SJCRH30 (cell line): Measurements from ENCODE around the gene DTNA. TPM values are rescaled to one million over a fixed set of nuclear protein-coding genes. Genes with fewer than 3 reads are reported as not detected.

Experiments
- DNase-seq, 2 experiments: peaks; one replicate each; pipeline ENCODE4 v3.0.0-alpha.2; 2015 to 2020
- H3K27ac ChIP-seq: fragments of 250-450 bp; sonication (Bioruptor Pico); 2 replicates; pipeline ENCODE4 v1.5.1; 2020; ENCODE audit warnings: mild to moderate bottlenecking, moderate library complexity
- H3K27me3 ChIP-seq: fragments of 250-450 bp; sonication (Bioruptor Pico); 2 replicates; pipeline ENCODE4 v1.5.1; 2020; ENCODE audit warnings: mild to moderate bottlenecking, moderate library complexity
- H3K36me3 ChIP-seq: fragments of 250-450 bp; sonication (Bioruptor Pico); 2 replicates; pipeline ENCODE4 v1.5.1; 2020; ENCODE audit warnings: mild to moderate bottlenecking, moderate library complexity
- H3K4me1 ChIP-seq: fragments of 250-450 bp; sonication (Bioruptor Pico); 2 replicates; pipeline ENCODE4 v1.5.1; 2020; ENCODE audit warnings: mild to moderate bottlenecking, moderate library complexity
- H3K4me3 ChIP-seq: fragments of 250-450 bp; sonication (Bioruptor Pico); 2 replicates; pipeline ENCODE4 v1.5.1; 2020; ENCODE audit warnings: mild to moderate bottlenecking, moderate library complexity
- H3K9me3 ChIP-seq: fragments of 250-450 bp; sonication (Bioruptor Pico); replicated peaks from 2 replicates; pipeline ENCODE4 v1.5.1; 2020; ENCODE audit warnings: mild to moderate bottlenecking, moderate library complexity
- total RNA-seq: library from RNA; depleted of rRNA; stranded (reverse); fragments of >200 nt; shearing (Covaris generic); gene quantifications from 2 replicates; pipeline ENCODE4 v1.2.3, GENCODE V29; 2014

DTNA gene
- total RNA-seq, 1 experiment from 2014 or later = 11.9 TPM

DNA sequence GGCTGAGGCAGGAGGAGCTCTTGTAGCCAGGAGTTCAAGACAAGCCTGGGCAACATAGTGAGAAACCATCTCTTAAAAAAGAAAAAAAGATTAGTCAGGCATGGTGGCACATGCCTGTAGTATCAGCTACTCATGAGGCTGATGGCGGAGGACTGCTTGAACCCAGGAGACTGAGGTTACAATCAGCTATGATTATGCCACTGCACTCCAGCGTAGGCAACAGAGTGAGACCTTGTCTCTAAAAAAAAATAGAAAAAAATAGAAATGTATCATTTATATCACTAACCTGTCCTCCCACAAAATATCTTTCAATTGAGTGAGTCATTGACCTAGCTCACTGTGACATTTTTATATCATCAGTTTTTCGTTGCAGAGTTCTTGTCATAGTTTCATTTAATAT is 152.5 kb downstream of the DTNA start:
- no peaks in the 10 kb centered on the region for H3K9me3 ChIP-seq
- no peaks in the 10 kb centered on the region for H3K36me3 ChIP-seq
- H3K27ac ChIP-seq = no peak overlapping the region
- no peak overlapping the region for H3K4me3 ChIP-seq
- no peak for DNase-seq
- no peaks in the 10 kb centered on the region for H3K27me3 ChIP-seq
- no peaks in the 10 kb centered on the region; the same call in 1 of the 2 replicates for H3K4me1 ChIP-seq

DNA sequence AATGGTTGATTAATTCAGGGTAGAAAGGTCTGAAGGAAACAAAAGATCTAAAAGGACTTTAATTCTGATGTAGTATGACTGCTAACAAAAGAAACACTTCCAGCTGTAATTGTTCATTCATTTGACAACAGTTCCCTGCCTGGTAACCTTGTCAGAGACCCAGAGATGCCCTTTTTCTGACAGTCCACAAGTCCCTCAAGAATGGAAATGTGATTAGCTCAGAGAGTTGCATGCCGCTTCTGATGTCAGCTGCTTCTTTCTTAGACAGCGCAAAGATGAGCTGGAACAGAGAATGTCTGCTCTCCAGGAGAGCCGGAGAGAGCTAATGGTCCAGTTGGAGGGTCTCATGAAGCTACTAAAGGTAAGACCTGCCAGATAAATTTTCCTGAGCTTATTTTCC is 153.6 kb downstream of the DTNA start:
- Histone ChIP-seq H3K27me3 (no peaks in the 10 kb centered on the region), H3K4me1 (no peaks in the 10 kb centered on the region; the same call in 1 of the 2 replicates), H3K36me3 (no peaks in the 10 kb centered on the region), H3K9me3 (no peaks in the 10 kb centered on the region), H3K27ac (no peak overlapping the region), H3K4me3 (no peak overlapping the region)
- DNase-seq = no peak

DNA sequence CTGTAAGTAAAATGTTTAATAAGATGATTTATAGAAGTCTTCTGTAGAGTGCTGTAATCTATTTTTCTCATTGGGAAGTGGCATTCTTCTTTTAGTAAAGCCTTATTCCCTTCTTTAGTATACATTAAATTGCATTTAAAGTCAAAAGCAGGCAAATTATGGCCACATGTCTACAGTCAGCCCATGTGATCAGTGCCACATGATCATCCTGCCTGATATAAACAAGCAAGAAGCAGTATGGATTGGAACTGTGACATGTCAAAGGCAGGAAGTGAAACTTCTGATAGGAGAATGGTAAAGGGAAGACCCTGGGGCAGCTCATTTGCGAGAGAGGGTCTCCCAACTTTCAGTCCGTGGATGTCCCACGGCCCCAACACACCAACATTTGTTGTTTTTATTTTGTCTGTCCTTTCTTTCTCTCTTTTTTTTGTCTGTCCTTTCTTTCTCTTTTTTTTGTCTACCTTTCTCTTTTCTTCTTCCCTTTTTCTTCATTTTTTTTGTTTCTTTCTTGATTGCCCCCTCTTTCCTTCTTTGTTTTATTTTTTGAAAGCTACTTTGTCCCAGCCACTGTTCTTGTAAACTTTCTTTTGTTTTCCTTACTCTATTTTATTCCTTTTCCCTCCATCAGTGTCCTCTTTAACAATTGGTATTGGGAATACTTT is 154.9 kb downstream of the DTNA start:
- no peak for DNase-seq
- Histone ChIP-seq H3K27ac (no peak overlapping the region), H3K4me1 (no peaks in the 10 kb centered on the region; the same call in 1 of the 2 replicates), H3K4me3 (no peak overlapping the region), H3K36me3 (no peaks in the 10 kb centered on the region), H3K9me3 (no peaks in the 10 kb centered on the region), H3K27me3 (no peaks in the 10 kb centered on the region)

DNA sequence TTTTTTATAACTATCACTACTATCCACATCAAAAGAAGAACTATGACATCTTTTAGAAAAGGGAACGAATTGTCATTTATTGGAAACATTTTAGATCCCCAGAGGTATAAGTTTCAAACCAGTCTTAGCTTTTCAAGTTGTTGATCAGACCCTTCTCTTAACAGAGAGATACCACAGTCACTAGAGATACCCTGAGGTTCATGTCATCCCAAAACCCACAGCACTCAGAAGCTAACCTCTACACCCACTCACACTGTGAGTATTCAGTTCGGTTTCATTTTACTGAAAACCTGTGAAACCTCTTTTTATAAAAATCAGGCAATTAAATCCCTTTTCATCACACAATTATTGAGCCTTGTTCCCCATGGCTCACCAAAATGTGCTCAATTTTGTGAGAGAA is 156.2 kb downstream of the DTNA start:
- Histone ChIP-seq H3K4me3 (no peak overlapping the region), H3K4me1 (no peaks in the 10 kb centered on the region; the same call in 1 of the 2 replicates), H3K9me3 (no peaks in the 10 kb centered on the region), H3K36me3 (no peaks in the 10 kb centered on the region), H3K27ac (no peak overlapping the region), H3K27me3 (no peaks in the 10 kb centered on the region)
- DNase-seq = no peak

DNA sequence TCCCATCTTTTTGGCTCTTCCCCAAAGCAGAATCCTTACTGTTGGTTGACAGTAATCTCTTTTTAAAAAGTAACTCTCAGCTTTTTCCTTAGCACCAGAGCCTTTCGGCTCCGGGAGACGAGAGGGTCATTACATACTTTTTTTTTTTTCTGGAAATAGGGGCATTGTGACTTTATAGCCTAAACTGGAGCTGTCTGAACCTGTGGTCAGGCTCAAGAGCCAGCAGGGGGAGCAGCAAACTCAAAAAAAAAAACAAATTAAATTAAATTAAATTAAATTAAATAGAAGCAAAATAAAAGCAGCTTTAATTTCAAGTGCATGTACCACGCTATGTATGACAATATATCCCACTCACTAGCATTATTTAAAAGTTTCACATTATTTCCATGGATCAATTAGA is 156.6 kb downstream of the DTNA start:
- Histone ChIP-seq H3K9me3 (no peaks in the 10 kb centered on the region), H3K27me3 (no peaks in the 10 kb centered on the region), H3K4me1 (no peaks in the 10 kb centered on the region; the same call in 1 of the 2 replicates), H3K4me3 (no peak overlapping the region), H3K27ac (no peak overlapping the region), H3K36me3 (no peaks in the 10 kb centered on the region)
- peak in 1 of 2 experiments; percentile 3 for DNase-seq

DNA sequence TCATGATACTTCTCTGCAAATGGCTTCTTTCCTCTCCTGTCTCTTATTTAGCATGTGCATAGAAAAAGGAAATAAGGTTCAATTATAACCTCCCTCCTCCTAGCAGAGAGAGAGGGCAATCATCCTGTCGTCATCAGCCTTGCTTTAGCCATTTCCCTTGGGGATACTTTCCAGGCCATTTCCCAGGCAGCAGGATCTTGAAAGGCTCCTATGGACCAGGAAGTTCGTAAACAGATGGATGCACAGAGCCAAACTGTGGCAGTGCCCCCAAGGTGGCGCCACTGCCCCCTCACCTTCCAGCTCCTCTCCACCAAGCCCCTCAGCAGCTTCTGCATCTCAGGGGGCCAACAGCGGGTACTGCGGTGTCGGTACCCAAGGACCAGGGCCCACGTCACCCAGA is 157.4 kb downstream of the DTNA start:
- H3K27ac ChIP-seq = no peak overlapping the region
- no peaks in the 10 kb centered on the region for H3K27me3 ChIP-seq
- H3K4me1 ChIP-seq = no peaks in the 10 kb centered on the region; the same call in 1 of the 2 replicates
- DNase-seq = peak; percentile 40 to 69
- H3K36me3 ChIP-seq = no peaks in the 10 kb centered on the region
- no peaks in the 10 kb centered on the region for H3K9me3 ChIP-seq
- no peak overlapping the region for H3K4me3 ChIP-seq

DNA sequence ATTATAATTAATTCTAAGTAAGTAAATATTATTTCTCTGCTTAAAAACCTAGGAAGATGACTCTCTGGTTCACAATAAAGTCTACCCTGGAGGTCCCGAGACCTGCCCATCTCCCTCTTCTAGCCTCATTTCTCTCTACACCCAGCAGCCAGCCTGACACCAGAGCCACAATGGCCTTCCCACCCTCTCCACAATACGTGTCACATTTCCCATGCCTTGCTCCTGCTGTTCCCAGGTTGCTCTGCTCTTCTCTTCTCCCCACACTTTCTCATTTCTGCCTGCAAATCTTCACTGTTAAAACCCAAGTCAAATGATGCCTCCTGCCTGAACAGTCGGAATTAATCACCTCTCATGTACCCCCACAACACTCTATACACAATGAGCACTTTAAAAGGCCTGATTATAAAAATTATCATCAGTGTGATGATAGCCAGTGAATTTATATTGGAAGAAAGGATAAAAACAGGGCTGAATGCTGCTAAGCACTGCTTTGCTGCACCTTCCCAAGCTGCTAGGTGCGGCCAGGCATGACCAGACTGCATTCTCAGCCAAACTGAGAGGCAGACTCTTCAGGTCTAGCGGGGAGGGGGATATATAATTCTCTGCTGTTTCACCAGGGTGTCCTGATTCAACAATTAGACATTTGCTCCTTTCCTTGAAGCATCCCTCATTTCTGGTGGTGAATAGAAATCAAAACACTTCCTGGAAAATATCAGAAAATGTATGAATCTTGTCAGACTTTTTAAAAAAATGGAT is 160.6 kb downstream of the DTNA start:
- Histone ChIP-seq H3K4me3 (no peak overlapping the region), H3K27ac (no peak overlapping the region), H3K4me1 (no peaks in the 10 kb centered on the region; the same call in 1 of the 2 replicates), H3K27me3 (no peaks in the 10 kb centered on the region), H3K9me3 (no peaks in the 10 kb centered on the region), H3K36me3 (no peaks in the 10 kb centered on the region)
- DNase-seq = no peak

DNA sequence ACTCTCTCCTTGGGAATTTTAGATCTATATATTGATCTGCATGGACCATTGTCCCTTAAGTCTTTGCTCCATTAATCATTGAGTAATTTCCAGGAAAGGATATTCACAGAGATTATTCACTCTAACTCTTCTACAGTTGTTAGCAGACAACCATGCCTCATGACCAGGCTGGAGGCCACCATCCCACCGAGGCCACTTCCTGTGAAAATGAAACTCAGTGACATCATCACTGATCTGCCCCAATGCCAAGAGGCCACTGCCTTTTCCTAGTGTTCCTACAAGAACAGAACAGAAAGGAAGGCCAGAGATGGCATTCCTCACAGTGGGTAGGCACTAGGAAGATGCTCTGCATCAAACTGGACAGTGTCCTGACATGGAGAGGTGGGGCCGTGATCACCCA is 161.3 kb downstream of the DTNA start:
- H3K36me3 ChIP-seq = no peaks in the 10 kb centered on the region
- DNase-seq = peak in 1 of 2 experiments; percentile 1
- no peak overlapping the region for H3K4me3 ChIP-seq
- no peaks in the 10 kb centered on the region for H3K27me3 ChIP-seq
- H3K9me3 ChIP-seq = no peaks in the 10 kb centered on the region
- no peaks in the 10 kb centered on the region; the same call in 1 of the 2 replicates for H3K4me1 ChIP-seq
- no peak overlapping the region for H3K27ac ChIP-seq

DNA sequence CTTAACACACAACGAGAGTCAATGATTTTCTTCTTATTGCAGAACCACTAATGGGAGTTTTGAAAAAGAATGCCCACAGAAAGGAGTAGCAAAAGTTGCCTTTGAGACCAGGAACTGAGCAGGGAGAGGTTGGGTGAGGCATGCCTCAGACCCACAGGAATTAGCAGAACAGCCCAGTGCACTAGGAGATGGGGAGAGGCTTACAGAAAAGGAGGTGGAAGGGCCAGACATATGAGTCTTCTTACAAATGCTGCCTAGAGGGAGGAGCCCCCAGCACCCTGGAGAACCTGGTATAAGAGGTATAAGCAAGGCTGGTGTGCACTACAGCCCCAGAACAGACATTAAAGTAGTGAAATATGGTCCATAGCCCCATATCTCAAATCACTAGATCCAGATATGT is 162.0 kb downstream of the DTNA start:
- DNase-seq = no peak
- Histone ChIP-seq H3K9me3 (no peaks in the 10 kb centered on the region), H3K4me1 (no peaks in the 10 kb centered on the region; the same call in 1 of the 2 replicates), H3K27ac (no peak overlapping the region), H3K27me3 (no peaks in the 10 kb centered on the region), H3K36me3 (no peaks in the 10 kb centered on the region), H3K4me3 (no peak overlapping the region)

DNA sequence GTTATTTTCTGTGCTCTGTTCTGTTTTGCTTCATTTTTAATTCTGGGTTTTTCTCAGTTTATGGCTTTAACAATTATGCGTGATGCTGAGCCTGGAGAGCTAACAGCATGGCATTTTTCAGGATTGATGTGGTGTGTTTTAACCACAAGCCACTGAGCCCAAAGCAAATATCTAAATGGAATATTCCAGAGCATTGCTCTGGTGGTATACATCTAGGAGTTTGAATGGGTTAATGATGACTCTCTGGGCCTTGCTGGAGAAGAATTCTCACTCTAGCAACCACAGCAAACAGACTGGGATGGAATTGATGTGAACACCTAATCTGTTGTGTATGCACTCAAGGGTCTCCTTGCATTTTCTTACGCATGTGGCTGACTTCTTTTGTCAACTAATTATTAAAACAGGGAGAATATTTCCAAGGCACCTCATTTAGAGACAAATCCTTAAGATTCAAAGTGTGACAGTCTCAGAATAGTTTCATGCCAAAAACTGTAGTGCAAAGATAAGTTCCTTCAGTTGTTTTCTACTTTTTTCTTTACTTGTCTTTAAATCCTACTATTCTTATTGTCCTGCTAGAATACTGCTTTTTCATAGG is 164.0 kb downstream of the DTNA start:
- H3K36me3 ChIP-seq = no peaks in the 10 kb centered on the region
- no peak for DNase-seq

DNA sequence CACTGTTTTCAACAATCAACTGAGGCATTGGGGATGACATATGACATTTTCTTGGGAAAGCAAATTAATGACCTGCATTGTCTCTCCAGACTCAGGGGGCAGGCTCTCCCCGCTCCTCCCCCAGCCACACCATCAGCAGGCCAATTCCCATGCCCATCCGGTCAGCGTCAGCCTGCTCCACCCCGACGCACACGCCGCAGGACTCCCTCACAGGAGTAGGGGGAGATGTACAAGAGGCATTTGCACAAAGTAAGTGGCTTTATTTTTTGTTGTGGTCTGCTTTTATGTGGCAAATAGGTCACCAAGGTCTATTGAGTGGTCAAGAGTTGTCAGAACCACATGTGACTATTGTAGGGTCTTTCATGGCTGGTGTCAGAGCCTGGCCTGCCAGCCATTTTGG is 165.1 kb downstream of the DTNA start:
- H3K9me3 ChIP-seq = no peaks in the 10 kb centered on the region
- DNase-seq = no peak
- H3K4me3 ChIP-seq = no peak overlapping the region
- no peaks in the 10 kb centered on the region for H3K4me1 ChIP-seq
- H3K27me3 ChIP-seq = no peaks in the 10 kb centered on the region
- H3K27ac ChIP-seq = no peak overlapping the region
- no peaks in the 10 kb centered on the region for H3K36me3 ChIP-seq

More for the DNA sequence above, 164.0 kb downstream of the DTNA start:
- Histone ChIP-seq H3K4me1 (no peaks in the 10 kb centered on the region), H3K4me3 (no peak overlapping the region), H3K9me3 (no peaks in the 10 kb centered on the region), H3K27ac (no peak overlapping the region), H3K27me3 (no peaks in the 10 kb centered on the region)

DNA sequence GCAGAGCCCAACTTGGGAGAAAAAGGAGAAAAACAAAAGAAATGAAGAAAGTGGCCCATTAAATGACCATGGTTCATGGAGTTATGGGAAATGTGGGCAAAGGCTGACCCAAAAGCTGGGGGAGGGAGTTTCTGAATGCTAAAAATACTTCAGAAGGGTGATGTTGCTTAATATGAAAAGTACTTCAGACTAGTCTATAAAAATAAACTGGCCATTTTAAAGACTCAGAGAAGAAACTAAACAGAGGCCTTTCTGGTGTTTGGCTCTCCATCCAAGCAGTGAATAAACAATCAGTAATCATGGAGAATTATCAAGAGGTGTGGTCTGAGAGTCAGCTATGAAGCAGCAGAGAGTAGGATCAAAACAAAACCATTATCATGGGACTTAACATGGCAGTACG is 170.3 kb downstream of the DTNA start:
- Histone ChIP-seq H3K27ac (no peak overlapping the region), H3K4me1 (no peaks in the 10 kb centered on the region), H3K36me3 (no peaks in the 10 kb centered on the region), H3K27me3 (no peaks in the 10 kb centered on the region), H3K4me3 (no peak overlapping the region), H3K9me3 (no peaks in the 10 kb centered on the region)
- DNase-seq = no peak

DNA sequence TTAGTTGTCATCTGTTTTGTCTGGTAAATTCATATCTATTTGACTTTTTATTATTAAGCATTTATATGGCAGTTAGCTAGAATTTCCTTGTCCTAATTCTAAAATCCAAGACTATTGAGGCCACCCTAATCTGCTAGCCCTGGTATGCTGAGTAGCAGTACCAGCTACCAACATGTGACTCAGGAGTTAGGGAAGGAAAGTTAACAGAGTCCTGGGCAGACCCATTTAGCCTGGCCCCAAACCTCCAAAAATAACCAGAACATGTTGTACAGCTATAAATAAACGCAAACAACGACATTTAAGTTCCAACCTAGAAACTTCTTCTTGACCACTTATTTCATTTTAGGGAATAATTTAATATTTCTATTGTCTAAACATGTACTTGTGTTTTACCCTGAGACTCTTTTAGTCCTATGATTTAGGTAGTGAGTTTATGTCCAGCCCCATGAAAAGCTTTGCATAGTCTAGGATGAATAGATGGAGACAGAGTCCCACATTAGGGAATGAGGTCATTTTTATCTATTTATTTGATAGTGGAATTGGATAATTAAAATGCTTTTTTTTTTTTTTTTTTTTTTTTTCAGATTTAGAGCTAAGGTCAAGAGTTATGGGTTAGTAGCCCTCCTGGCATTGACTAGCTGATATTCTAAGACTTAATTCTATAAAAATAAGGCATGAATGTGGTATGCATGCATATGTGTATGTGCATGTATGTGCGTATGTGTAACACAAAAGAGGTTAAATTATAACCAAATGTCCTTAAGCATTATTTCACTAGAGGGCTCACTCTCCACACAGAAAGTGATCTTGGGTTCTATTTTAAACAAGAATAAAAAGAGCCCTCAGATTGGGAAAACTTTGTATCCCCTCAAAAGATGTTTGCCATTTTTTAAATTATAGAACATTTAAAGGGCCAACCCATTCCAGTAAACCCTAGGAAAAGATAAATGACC is 171.1 kb downstream of the DTNA start:
- Histone ChIP-seq H3K27me3 (no peaks in the 10 kb centered on the region), H3K36me3 (no peaks in the 10 kb centered on the region), H3K4me1 (no peaks in the 10 kb centered on the region), H3K4me3 (no peak overlapping the region), H3K9me3 (no peaks in the 10 kb centered on the region), H3K27ac (no peak overlapping the region)
- DNase-seq = peak in 1 of 2 experiments; percentile 4

DNA sequence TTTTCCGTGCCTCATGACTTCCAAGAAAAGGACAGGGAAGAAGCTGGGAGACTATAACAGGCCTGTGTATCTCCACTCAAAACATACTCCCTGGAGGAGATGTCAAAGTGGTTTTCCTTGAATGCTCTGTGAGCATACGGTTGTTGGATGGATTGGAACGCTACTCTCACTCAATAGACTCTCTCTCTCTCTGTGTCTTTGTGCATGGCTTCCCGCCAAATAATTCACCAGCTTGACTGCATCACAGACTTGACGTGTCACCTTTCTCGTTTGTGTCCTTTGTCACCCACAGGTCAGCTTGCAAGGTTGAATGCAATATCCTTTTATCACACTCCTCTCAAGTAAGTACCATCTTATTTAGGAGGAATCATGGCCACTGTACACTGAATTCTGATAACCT is 174.3 kb downstream of the DTNA start:
- no peaks in the 10 kb centered on the region for H3K4me1 ChIP-seq
- H3K36me3 ChIP-seq = no peaks in the 10 kb centered on the region
- H3K9me3 ChIP-seq = no peaks in the 10 kb centered on the region
- no peak overlapping the region for H3K27ac ChIP-seq
- H3K4me3 ChIP-seq = no peak overlapping the region
- H3K27me3 ChIP-seq = no peaks in the 10 kb centered on the region
- no peak for DNase-seq
